Ammon's horn (tissue), 1 donor: Measurements from ENCODE around the gene IDUA.
"Not testable (repeated sequence)": the region's sequence is repeated elsewhere in the genome, so short reads cannot be mapped to it uniquely, and the experiment has no call there.

Experiments used
- DNase-seq: peaks from one replicate; pipeline ENCODE4 v3.0.0-alpha.2; 2016; ENCODE audit warnings: low spot score

IDUA gene

DNA sequence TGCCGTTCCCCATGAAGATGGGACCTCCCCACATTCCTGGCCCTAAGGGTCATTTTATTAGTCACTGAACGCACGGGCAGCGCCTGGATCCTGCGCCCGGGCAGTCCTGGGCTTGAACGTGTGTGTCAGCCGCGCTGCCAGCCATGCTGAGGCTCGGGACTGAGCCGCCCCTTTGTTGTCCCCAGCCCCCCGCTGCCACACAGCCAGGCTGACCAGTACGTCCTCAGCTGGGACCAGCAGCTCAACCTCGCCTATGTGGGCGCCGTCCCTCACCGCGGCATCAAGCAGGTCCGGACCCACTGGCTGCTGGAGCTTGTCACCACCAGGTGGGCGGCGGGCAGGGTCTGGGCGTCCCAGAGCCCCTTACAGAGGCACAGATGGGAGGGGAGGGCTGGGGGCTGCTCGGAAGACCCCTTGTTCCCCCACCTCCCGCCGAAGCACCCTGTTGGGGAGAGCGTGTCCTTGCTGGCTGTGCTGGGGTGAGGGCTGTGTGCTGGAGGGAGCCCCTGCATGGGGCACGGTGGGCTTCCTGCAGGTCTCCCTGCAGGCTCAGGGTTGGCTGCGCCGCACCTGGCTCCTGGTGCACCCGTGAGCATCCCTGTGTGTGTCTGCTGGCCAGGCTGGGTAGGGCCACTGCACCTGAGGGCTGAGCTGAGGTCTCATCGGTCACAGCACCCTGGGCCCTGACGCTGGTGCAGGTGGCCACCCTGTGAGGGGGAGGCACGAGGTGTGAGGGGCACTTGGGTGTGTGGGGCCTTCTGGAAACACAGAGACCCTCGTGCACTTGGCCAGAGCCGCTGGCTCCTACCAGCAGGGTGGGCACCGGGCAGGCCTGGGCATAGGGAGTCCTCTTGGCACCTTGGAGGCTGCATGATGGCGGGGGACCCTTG lies 1.0 kb downstream of the IDUA start:
- no peak for DNase-seq

- no peak for DNase-seq
Measured at GRCh38 chr4:988726-989721, 2.2 kb downstream of the IDUA start.

- DNase-seq: no peak
Measured at GRCh38 chr4:989722-990471, 3.1 kb downstream of the IDUA start.

DNA sequence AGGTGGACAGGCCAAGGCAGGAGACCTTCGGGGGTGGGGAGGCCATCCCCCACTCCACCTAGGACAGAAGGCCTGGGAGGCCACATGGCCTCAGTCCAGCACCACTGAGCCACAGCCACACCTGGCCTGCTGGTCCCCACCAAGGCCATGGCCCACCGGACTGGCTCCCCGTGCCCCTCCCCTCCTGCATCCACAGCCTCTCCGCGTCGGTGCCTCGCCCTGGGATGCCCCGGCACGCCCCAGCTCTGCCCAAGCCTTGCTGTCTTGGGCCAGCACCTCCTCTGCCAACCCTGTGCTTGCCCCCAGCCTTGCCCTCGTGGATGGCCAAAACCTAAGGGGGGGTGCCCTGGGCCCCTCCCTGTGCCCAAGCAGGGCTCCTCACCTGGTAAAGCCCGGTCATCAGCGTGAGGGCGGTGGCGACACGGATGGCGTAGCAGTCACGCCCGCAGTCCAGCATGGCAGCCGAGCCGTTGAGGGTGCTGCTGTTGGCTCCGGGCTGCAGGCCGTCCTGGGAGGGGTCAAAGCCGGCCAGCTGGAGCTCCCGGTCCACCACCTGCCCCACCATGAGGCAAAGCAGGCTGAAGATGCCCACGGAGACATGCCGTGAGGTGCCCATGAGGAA lies 4.0 kb downstream of the IDUA start:
- DNase-seq: no peak

DNA sequence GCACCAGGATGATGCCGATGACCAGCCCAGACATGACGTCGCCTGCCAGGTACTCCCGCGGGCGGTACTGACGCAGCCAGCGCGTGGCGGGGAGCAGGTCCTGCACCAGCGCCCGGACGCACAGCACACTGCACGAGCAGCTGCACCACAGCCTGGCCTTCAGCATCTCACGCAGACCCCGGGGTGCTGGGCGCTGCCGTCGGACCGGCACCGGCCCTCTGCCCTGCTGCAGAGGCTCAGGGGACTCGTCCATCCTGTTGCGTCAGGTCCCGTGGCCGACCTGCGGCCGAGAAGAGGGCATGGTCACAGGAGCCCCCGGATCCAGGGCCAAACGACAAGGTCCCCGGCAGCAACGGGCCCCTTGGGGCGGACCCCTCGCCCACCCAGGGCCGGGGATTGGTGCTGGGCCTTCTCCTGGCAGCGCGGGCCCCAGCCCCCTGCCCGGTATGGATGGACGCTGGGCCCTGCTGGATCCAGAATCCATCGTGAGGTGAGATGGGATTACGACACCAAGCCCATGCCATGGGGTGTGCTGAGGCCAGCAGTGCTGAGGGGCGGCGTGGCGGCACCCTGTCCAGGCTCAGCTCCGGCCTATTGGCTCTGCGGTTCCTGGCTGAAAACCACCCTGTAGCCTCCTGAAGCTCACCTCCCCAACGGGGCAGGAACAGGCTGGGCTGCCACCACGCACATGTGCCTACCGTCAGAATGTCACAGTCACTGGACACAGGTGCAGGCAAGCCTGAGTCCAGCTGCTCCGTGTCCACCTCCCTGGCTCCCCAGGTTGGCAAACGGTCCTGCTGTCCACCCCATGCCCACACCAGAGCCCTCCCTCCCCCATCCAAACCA lies 4.8 kb downstream of the IDUA start:
- no peak for DNase-seq

- DNase-seq: no peak
Measured at GRCh38 chr4:992297-993110, 5.7 kb downstream of the IDUA start.

- no peak for DNase-seq
Measured at GRCh38 chr4:993111-994029, 6.5 kb downstream of the IDUA start, which contains the start of gene SLC26A1. Gene SLC26A1 (minus strand): TSS chr4:993404. CDS start chr4:991703, 1,701 bp downstream.

DNA sequence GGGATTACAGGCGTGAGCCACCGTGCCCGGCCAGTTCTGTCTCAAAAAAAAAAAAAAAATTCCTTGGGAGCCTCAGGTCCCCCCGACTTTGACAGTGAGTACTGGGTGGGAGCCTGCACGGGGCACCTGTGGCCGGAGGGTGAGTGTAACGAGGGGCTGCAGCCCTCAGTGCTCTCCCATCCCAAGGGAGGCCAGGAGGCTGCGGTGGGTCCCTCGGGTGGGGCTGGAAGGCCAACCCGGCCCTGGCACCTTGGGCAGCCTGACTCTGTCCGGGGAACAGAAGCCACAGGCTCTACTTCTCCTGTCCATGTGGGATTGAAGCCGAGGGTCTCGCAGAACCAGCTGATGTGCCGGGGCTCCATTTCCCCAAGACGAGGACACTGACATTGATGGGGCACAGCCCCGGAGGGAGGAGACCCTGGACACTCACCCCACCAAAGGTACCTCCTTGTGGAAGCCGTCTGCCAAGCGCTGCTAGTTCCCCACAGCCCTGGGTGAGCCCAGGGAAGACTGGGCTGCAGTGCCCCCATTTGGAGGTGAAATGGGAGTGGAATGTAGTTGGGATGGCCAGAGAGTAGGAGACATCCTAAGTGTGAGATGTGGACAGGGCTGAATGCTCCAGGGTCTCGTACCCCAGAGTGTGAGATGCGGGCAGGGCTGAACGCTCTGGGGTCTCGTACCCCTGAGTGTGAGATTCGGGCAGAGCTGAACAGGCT lies 8.6 kb downstream of the IDUA start:
- no peak for DNase-seq

GRCh38 chr4:996030-996996 lies 9.5 kb downstream of the IDUA start:
- no peak for DNase-seq

DNA sequence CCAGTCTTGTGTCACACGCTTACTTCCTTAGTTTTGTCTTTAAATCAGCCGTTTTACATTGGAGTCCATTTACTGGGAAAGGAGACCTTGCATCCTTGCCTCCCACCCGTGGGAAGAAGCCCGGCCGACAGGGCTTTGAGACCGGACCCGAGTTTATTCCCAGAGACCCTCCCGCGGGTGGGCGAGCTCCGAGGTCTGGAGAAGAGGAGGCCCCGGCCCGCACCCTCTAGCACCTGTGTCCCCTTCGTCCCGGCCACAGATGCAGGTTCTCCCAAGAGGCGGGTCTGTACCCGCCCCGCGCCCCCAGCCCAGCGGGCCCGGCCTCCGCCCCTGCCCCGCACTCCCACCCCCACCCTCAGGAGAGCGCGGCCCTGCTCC lies 10.1 kb downstream of the IDUA start:
- no peak for DNase-seq

GRCh38 chr4:997375-998071 lies 10.7 kb downstream of the IDUA start:
- DNase-seq: no peak

- no peak for DNase-seq
Measured at GRCh38 chr4:998096-998691, 11.3 kb downstream of the IDUA start.

- not testable (repeated sequence) for DNase-seq
Measured at GRCh38 chr4:999240-999863, 12.5 kb downstream of the IDUA start.

DNA sequence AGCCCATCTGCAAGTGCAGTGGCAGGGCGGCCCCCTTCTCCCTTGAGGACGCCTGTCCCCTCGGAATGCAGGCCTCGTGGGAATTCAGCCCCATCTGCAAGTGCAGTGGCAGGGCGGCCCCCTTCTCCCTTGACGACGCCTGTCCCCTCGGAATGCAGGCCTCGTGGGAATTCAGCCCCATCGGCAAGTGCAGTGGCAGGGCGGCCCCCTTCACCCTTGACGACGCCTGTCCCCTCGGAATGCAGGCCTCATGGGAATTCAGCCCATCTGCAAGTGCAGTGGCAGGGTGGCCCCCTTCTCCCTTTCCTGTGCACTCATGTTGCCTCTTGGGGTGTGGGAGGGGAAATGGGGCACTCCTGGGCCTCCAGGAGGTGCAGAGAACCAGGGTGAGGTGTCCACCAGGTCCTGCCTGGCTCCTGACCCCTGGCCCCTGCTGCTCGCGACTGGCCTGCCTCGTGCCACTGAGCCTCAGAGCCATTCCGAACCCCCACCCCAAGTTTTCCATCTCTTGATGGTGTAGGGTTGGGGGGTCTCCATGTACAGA lies 13.1 kb downstream of the IDUA start:
- DNase-seq: no peak
